ENCODE measurements around the gene RPL26.

RPL26 gene

DNA sequence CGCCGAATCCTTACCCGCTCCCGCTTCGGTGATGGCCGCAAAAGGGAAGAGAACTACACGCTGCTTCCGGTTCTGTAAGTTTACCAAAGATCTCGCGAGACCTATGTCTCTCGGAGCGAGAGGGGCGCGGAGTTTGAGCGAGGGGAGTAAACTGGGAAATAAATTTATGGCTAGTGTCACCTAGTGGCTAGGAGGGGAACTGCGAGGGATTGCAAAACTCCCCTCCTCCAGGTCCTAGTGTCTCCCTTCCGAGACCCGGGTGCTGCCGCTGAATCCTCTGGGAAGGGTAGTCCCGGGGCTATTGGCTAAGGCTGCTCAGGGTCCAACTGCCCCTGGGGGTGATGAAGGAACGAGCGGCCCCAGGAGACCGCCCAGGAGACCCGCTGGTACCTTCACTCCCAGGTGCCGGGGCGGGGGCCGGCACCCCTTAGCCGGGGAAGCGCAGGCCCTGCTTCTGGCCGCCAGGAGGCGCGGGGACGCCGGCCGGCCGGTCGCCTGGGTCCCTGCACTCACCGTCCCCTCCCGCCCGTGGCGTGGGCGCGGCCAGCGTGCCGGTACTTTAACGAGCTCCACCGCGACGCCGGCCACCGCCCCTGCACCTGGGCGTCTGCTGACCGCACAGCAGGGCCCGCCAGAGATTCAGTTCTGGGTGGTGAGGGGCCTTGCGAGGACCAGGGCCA, at the start of gene RPL26:
Gene RPL26, minus strand, starts transcription at position 51 of the 680 bp plus-strand sequence. CDS start 883 bp downstream, outside the sequence.
- Histone ChIP-seq H3K4me3 (ENCODE audit: low read depth in 1 of 2, low read length in 2 of 2) (peak within 1 kb of the TSS; percentile 85 to 92), H3K4me1 (ENCODE audit: insufficient read depth, low read length) (peaks cover 29% of the 10 kb centered on the region)

DNA sequence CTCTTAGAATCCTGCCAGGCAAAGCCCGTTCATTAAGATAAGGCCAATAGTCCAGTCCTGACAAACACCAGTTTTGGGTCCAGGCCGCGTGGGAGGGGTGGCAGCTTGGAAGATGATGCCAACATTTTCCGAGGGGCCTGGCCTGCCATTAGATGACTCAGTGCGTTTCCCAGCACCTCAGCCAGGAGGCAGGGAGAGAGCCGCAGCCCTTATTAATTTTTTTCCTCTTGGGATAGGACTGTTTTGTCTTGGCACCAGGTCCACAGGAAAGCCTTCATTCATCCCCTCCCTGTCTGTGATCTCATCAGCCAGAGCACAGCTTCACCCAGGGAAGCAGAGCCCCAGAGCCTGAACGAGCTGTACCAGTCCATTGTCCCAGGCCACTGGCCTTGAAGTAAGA, 48.0 kb upstream of the RPL26 start:
- H3K4me3 ChIP-seq (ENCODE audit: low read depth in 1 of 2, low read length in 2 of 2): no peak overlapping the region
- no peak overlapping the region for H3K9ac ChIP-seq (ENCODE audit: low read length)
- no peaks in the 10 kb centered on the region for H3K9me3 ChIP-seq (ENCODE audit: low read length)
- no peaks in the 10 kb centered on the region for H3K27me3 ChIP-seq (ENCODE audit: control insufficient read depth in 1 of 2, insufficient read depth in 2 of 2, low read length in 2 of 2)
- H3K36me3 ChIP-seq (ENCODE audit: insufficient read depth, low read length): no peaks in the 10 kb centered on the region
- H3K4me1 ChIP-seq (ENCODE audit: insufficient read depth, low read length): peaks cover 5% of the 10 kb centered on the region
- no peak overlapping the region for H3K27ac ChIP-seq (ENCODE audit: low read depth, low read length)

More for the DNA sequence above, at the start of gene RPL26:
- Histone ChIP-seq H3K27me3 (ENCODE audit: control insufficient read depth in 1 of 2, insufficient read depth in 2 of 2, low read length in 2 of 2) (no peaks in the 10 kb centered on the region), H3K9me3 (ENCODE audit: low read length) (no peaks in the 10 kb centered on the region), H3K27ac (ENCODE audit: low read depth, low read length) (peak within 1 kb of the TSS; percentile 75), H3K9ac (ENCODE audit: low read length) (peak within 1 kb of the TSS; percentile 87), H3K36me3 (ENCODE audit: insufficient read depth, low read length) (peaks cover 30% of the 10 kb centered on the region)

DNA sequence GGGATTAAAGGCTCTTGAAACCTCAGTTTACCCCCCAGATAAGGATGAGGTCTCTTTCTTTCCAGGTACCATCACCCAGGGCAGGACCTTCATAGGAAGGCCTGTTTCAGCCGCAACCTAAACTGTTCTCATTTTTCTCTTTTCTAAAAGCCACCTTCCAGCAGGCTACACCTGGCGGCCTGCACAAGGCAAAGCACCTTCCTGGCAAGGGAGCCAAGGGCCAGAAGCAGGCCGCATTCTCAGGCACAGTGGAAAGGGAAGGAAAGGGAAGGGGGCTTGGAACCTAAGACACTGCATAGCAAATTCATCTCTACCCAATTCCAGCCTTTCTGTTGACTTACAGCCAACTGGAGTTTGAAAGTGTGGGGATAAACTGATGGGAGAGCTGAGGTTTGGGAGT, 43.8 kb upstream of the RPL26 start:
- H3K9me3 ChIP-seq (ENCODE audit: low read length): no peaks in the 10 kb centered on the region
- no peak overlapping the region for H3K9ac ChIP-seq (ENCODE audit: low read length)
- H3K4me3 ChIP-seq (ENCODE audit: low read depth in 1 of 2, low read length in 2 of 2): no peak overlapping the region
- no peaks in the 10 kb centered on the region for H3K36me3 ChIP-seq (ENCODE audit: insufficient read depth, low read length)
- no peaks in the 10 kb centered on the region for H3K27me3 ChIP-seq (ENCODE audit: control insufficient read depth in 1 of 2, insufficient read depth in 2 of 2, low read length in 2 of 2)
- H3K27ac ChIP-seq (ENCODE audit: low read depth, low read length): no peak overlapping the region
- H3K4me1 ChIP-seq (ENCODE audit: insufficient read depth, low read length): no peaks in the 10 kb centered on the region

DNA sequence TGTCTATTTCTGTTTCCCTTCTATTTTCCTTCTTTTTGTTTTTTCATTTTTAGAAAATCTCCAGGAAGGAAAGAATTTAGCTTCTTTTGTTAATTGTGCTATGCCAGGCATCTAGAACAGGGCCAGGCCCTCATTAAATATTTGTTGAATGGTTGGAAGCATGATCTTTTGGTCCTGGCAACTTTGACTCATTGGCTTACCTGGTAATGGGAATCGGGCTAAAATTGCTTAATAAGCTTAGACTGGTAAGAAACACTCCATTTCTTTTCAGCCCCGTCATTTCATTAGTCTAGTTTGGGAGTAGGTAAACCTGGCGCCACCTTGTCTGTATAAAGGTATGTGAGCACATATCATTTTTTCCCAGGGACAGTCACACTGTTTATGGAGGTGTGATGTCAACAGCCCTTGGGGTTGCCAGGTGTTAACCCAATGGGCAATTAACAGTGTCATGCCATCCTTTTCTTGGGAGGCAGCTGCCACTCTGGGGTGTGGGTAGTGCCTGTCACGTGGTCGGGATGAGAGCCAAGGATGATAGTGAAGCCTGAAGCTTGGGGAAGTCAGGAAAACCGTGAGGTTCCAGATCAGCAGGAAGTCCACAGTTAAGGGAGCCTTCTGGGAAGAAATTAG, 43.2 kb upstream of the RPL26 start:
- Histone ChIP-seq H3K4me3 (ENCODE audit: low read depth in 1 of 2, low read length in 2 of 2) (no peak overlapping the region), H3K36me3 (ENCODE audit: insufficient read depth, low read length) (no peaks in the 10 kb centered on the region), H3K9me3 (ENCODE audit: low read length) (no peaks in the 10 kb centered on the region), H3K27me3 (ENCODE audit: control insufficient read depth in 1 of 2, insufficient read depth in 2 of 2, low read length in 2 of 2) (no peaks in the 10 kb centered on the region), H3K27ac (ENCODE audit: low read depth, low read length) (no peak overlapping the region), H3K9ac (ENCODE audit: low read length) (no peak overlapping the region), H3K4me1 (ENCODE audit: insufficient read depth, low read length) (no peaks in the 10 kb centered on the region)

DNA sequence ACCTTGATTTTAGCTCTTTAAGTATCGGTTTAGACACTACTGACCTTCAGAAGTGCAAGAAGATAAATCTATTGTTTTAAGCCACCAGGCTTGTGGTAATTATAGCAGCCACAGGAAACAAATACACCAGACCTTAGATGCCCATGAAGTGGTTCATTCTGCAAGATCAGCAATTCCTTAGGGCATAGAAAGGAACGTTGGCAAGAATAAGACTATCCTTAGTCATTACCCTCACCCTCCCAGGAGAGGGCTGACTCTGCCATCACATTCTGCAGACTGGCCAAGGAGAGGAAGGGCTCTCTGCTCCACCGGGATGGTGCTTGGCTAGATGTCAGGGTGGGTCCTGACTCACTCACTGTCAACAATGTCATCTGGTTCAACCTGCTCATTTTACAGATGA, 38.6 kb upstream of the RPL26 start:
- Histone ChIP-seq H3K4me1 (ENCODE audit: insufficient read depth, low read length) (no peaks in the 10 kb centered on the region), H3K27ac (ENCODE audit: low read depth, low read length) (no peak overlapping the region), H3K4me3 (ENCODE audit: low read depth in 1 of 2, low read length in 2 of 2) (no peak overlapping the region), H3K36me3 (ENCODE audit: insufficient read depth, low read length) (no peaks in the 10 kb centered on the region), H3K9ac (ENCODE audit: low read length) (no peak overlapping the region), H3K27me3 (ENCODE audit: control insufficient read depth in 1 of 2, insufficient read depth in 2 of 2, low read length in 2 of 2) (no peaks in the 10 kb centered on the region), H3K9me3 (ENCODE audit: low read length) (no peaks in the 10 kb centered on the region)

DNA sequence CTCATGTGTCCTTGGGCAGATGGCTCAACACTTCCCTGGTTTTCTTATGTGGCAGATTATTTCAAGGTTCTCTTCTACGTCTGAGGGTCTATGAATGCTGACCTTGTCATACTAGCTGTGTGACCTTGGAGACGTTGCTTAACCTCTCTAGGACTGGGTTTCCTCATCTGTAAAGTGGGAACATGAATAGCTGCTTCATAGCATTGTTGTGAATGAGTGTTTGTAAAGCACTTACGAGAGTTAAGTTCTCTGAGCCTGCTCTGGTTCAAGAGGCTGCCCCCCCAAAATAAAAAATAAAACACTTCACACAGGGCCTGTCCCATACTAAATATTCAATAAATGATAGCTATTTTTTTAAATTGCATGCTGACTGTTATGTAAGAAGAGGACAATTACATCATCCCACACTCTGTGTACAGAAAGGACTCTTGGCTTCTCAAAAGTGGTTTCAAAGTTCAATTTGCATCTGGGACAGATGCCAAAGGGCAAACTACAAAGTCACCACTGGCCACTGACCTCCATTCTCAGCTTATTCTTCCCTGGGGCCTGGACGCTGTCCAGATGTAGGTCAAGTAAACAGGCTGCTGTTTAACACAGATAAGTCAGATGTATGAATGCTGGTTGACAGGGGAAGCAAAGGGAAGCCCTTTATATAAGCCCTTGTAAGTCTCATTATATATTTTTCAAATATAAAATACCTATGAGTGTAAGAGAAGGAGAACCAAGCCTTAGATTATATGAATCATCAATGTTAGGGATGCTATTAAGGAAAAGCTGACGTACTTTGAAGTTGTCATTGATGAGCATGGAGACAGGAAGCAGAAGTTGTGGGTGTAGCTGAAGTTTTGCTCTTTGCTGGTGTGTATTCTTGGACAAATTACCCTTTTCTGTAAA, 37.3 kb upstream of the RPL26 start:
- Histone ChIP-seq H3K9ac (ENCODE audit: low read length) (no peak overlapping the region), H3K4me1 (ENCODE audit: insufficient read depth, low read length) (no peaks in the 10 kb centered on the region), H3K36me3 (ENCODE audit: insufficient read depth, low read length) (no peaks in the 10 kb centered on the region), H3K9me3 (ENCODE audit: low read length) (no peaks in the 10 kb centered on the region), H3K4me3 (ENCODE audit: low read depth in 1 of 2, low read length in 2 of 2) (no peak overlapping the region), H3K27ac (ENCODE audit: low read depth, low read length) (no peak overlapping the region), H3K27me3 (ENCODE audit: control insufficient read depth in 1 of 2, insufficient read depth in 2 of 2, low read length in 2 of 2) (no peaks in the 10 kb centered on the region)

DNA sequence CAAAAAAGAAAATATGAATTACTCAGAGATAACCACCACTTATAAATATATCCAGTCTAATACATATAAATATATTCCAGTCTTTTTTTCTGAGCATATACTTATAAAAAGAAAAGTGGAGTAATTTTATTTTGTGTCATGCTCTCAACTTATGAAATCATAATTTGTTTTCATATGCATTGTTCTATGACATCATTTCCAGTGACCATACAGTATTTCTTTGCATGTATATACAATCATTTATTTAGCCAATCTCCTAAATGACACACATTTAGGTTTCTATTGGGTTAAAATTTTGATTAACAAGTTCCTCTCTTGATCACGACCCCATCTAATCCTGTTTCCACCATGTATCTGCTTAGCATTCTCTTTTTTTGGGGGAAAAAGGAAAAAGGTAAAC, 36.3 kb upstream of the RPL26 start:
- Histone ChIP-seq H3K9me3 (ENCODE audit: low read length) (no peaks in the 10 kb centered on the region), H3K4me1 (ENCODE audit: insufficient read depth, low read length) (no peaks in the 10 kb centered on the region), H3K4me3 (ENCODE audit: low read depth in 1 of 2, low read length in 2 of 2) (no peak overlapping the region), H3K27me3 (ENCODE audit: control insufficient read depth in 1 of 2, insufficient read depth in 2 of 2, low read length in 2 of 2) (no peaks in the 10 kb centered on the region), H3K9ac (ENCODE audit: low read length) (no peak overlapping the region), H3K27ac (ENCODE audit: low read depth, low read length) (no peak overlapping the region), H3K36me3 (ENCODE audit: insufficient read depth, low read length) (no peaks in the 10 kb centered on the region)

DNA sequence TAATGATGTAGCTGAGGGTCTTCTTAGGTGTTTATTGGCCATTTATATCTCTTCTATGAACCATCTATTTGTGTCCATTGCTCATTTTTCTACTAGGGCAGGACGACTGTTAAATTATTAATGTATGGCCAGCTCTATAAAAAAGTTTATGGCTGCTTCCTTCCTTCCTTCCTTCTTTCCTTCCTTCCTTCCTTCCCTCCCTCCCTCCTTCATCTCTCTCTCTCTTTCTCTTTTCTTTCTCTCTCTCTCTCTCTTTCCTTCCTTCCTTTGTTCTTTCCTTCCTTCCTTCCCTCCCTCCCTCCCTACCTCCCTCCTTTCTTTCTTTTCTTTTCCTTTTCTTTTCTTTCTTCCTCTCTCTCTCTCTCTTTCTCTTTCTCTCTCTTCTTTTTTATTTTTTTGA, 35.5 kb upstream of the RPL26 start:
- H3K4me1 ChIP-seq (ENCODE audit: insufficient read depth, low read length): no peaks in the 10 kb centered on the region
- H3K27ac ChIP-seq (ENCODE audit: low read depth, low read length): no peak overlapping the region
- no peaks in the 10 kb centered on the region for H3K9me3 ChIP-seq (ENCODE audit: low read length)
- H3K36me3 ChIP-seq (ENCODE audit: insufficient read depth, low read length): no peaks in the 10 kb centered on the region
- H3K27me3 ChIP-seq (ENCODE audit: control insufficient read depth in 1 of 2, insufficient read depth in 2 of 2, low read length in 2 of 2): no peaks in the 10 kb centered on the region
- no peak overlapping the region for H3K4me3 ChIP-seq (ENCODE audit: low read depth in 1 of 2, low read length in 2 of 2)
- H3K9ac ChIP-seq (ENCODE audit: low read length): no peak overlapping the region

DNA sequence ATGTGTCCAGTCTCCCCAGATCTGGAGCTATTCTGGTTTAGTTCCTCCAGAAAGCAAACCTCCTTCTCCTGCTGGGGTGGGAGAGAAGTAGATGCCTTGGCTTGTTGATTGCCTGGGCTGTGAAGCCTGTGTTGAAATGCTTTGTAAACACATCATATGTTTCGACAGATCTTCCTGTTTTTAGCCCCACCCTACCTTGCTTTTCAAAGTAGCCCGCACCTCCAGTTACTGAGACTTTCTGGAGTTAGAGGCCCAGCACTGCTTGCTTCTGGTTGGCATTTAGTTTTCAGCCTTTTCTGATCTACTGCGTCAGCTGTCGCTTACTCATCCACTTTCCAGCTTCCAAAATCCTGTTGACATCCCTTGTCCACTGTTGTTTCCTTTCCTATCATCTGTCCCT, 34.8 kb upstream of the RPL26 start:
- Histone ChIP-seq H3K36me3 (ENCODE audit: insufficient read depth, low read length) (no peaks in the 10 kb centered on the region), H3K9ac (ENCODE audit: low read length) (no peak overlapping the region), H3K27ac (ENCODE audit: low read depth, low read length) (no peak overlapping the region), H3K4me3 (ENCODE audit: low read depth in 1 of 2, low read length in 2 of 2) (no peak overlapping the region), H3K4me1 (ENCODE audit: insufficient read depth, low read length) (no peaks in the 10 kb centered on the region), H3K9me3 (ENCODE audit: low read length) (no peaks in the 10 kb centered on the region), H3K27me3 (ENCODE audit: control insufficient read depth in 1 of 2, insufficient read depth in 2 of 2, low read length in 2 of 2) (no peaks in the 10 kb centered on the region)

DNA sequence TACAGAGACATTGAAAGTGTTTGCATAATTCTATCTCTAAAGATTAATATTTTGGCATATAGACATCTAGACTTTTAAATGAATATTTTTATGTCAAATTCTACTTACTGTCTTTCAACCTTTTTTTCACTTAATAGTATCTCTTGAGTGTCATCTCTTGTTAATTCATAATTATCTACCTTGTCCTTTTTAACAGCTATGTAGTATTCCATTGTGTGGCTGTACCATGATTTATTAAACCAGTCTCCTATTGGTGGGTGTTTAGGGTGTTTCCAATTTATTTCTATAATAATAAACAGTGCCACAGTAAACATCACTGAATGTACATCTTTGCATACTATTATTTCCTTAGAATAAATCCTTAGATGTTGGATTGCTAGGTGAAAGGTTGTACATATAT, 30.9 kb upstream of the RPL26 start:
- Histone ChIP-seq H3K27ac (ENCODE audit: low read depth, low read length) (no peak overlapping the region), H3K4me1 (ENCODE audit: insufficient read depth, low read length) (peaks cover 5% of the 10 kb centered on the region), H3K4me3 (ENCODE audit: low read depth in 1 of 2, low read length in 2 of 2) (no peak overlapping the region), H3K36me3 (ENCODE audit: insufficient read depth, low read length) (no peaks in the 10 kb centered on the region), H3K9me3 (ENCODE audit: low read length) (no peaks in the 10 kb centered on the region), H3K9ac (ENCODE audit: low read length) (no peak overlapping the region), H3K27me3 (ENCODE audit: control insufficient read depth in 1 of 2, insufficient read depth in 2 of 2, low read length in 2 of 2) (no peaks in the 10 kb centered on the region)

DNA sequence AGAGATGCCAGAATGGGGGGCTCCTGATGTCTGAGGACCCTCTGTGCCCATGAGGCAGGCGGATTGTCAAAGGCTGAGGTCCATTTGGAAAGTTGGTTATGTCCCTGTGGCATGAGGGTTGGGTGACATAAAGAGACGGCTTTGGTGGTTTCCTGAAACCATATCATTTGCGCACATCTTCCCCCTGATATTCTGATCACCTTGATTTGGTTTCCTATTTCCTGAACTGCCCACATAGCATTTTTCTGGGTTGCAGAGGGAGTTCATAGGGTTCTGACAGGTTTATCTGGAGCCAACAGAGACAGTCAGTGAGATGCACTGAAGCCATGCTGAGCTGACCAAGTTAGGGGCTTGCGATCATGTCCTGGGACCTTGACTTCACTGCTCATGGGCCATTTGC, 30.3 kb upstream of the RPL26 start:
- H3K4me1 ChIP-seq (ENCODE audit: insufficient read depth, low read length): peaks cover 5% of the 10 kb centered on the region
- no peaks in the 10 kb centered on the region for H3K36me3 ChIP-seq (ENCODE audit: insufficient read depth, low read length)
- no peak overlapping the region for H3K9ac ChIP-seq (ENCODE audit: low read length)
- H3K27ac ChIP-seq (ENCODE audit: low read depth, low read length): no peak overlapping the region
- H3K27me3 ChIP-seq (ENCODE audit: control insufficient read depth in 1 of 2, insufficient read depth in 2 of 2, low read length in 2 of 2): no peaks in the 10 kb centered on the region
- H3K4me3 ChIP-seq (ENCODE audit: low read depth in 1 of 2, low read length in 2 of 2): no peak overlapping the region
- no peaks in the 10 kb centered on the region for H3K9me3 ChIP-seq (ENCODE audit: low read length)

Measured in muscle layer of colon (tissue), 2 donors.